Astrocyte (in vitro differentiated cells and primary cell): ENCODE data around the gene GFER. TPM values are rescaled to one million over a fixed set of nuclear protein-coding genes. Genes with fewer than 3 reads are reported as not detected.

Experiments used
- DNase-seq: peaks from one replicate; pipeline ENCODE4 v3.0.0-alpha.2; 2010; ENCODE audit warnings: low read depth
- FAIRE-seq: peaks from 2 replicates; lab custom pipeline; 2011; peaks lifted over from hg19 to GRCh38; lab: Jason Lieb, UNC
- H2AFZ ChIP-seq: 2 replicates; pipeline ENCODE4 v1.6.0; 2012; ENCODE audit warnings: low read depth, low read length, inconsistent platforms
- H3K27ac ChIP-seq: 2 replicates; pipeline ENCODE4 v1.5.1; 2011; ENCODE audit warnings: low read depth, low read length, inconsistent platforms
- H3K27me3 ChIP-seq: 2 replicates; pipeline ENCODE4 v1.6.0; 2011; ENCODE audit warnings: low read length, inconsistent platforms; ENCODE audit not compliant: insufficient read depth
- H3K36me3 ChIP-seq: 2 replicates; pipeline ENCODE4 v1.5.1; 2011; ENCODE audit warnings: low read length, inconsistent platforms; ENCODE audit not compliant: insufficient read depth
- H3K4me1 ChIP-seq: 2 replicates; pipeline ENCODE4 v1.5.1; 2011; ENCODE audit warnings: low read length, inconsistent platforms; ENCODE audit not compliant: insufficient read depth
- H3K4me2 ChIP-seq: 2 replicates; pipeline ENCODE4 v1.6.0; 2012; ENCODE audit warnings: low read length, inconsistent platforms
- H3K4me3 ChIP-seq: 2 replicates; pipeline ENCODE4 v1.5.1; 2011; ENCODE audit warnings: low read depth, mild to moderate bottlenecking, low read length, inconsistent platforms; ENCODE audit not compliant: insufficient read depth
- H3K79me2 ChIP-seq: 2 replicates; pipeline ENCODE4 v1.6.0; 2012; ENCODE audit warnings: mild to moderate bottlenecking, low read length, inconsistent platforms; ENCODE audit not compliant: insufficient read depth
- H3K9ac ChIP-seq: 2 replicates; pipeline ENCODE4 v1.6.0; 2012; ENCODE audit warnings: mild to moderate bottlenecking, low read length, inconsistent platforms
- H3K9me3 ChIP-seq: 2 replicates; pipeline ENCODE4 v1.5.1; 2012; ENCODE audit warnings: low read depth, mild to moderate bottlenecking, low read length, inconsistent platforms; ENCODE audit not compliant: insufficient read depth
- H4K20me1 ChIP-seq: 2 replicates; pipeline ENCODE4 v1.6.0; 2012; ENCODE audit warnings: low read length, inconsistent platforms; ENCODE audit not compliant: insufficient read depth
- H3K27ac Mint-ChIP-seq: one replicate; pipeline ENCODE4 v1.8.0; 2021; ENCODE audit warnings: mild to moderate bottlenecking, mixed read lengths; ENCODE audit not compliant: unreplicated experiment
- H3K27me3 Mint-ChIP-seq: one replicate; pipeline ENCODE4 v1.8.0; 2021; ENCODE audit warnings: low read depth, mixed read lengths; ENCODE audit not compliant: unreplicated experiment
- H3K36me3 Mint-ChIP-seq: one replicate; pipeline ENCODE4 v1.8.0; 2021; ENCODE audit warnings: low read depth, mixed read lengths; ENCODE audit not compliant: unreplicated experiment
- H3K4me1 Mint-ChIP-seq: one replicate; pipeline ENCODE4 v1.8.0; 2021; ENCODE audit warnings: low read depth, mixed read lengths; ENCODE audit not compliant: unreplicated experiment
- H3K4me3 Mint-ChIP-seq: one replicate; pipeline ENCODE4 v1.8.0; 2021; ENCODE audit warnings: mild to moderate bottlenecking, moderate library complexity, mixed read lengths; ENCODE audit not compliant: unreplicated experiment
- H3K9me3 Mint-ChIP-seq: one replicate; pipeline ENCODE4 v1.8.0; 2021; ENCODE audit warnings: mild to moderate bottlenecking, mixed read lengths; ENCODE audit not compliant: unreplicated experiment
- CTCF ChIP-seq: IDR thresholded peaks from 2 replicates; pipeline ENCODE4 v1.5.1; 2011; ENCODE audit warnings: low read depth, mild to moderate bottlenecking, inconsistent platforms, low read length, moderate library complexity; ENCODE audit not compliant: insufficient read depth
- EZH2 ChIP-seq: IDR thresholded peaks from 2 replicates; pipeline ENCODE4 v1.6.1; 2012; ENCODE audit warnings: mild to moderate bottlenecking, low read length, inconsistent platforms; ENCODE audit not compliant: insufficient read depth
- total RNA-seq: library from RNA; stranded (reverse); gene quantifications from 2 replicates; pipeline ENCODE4 v1.2.1, GENCODE V29; 2021

GFER gene
- total RNA-seq, 1 donor from 2014 or later, result 30.4 TPM

- no peak overlapping the region for H2AFZ ChIP-seq
- no peaks in the 10 kb centered on the region for H3K9me3 Mint-ChIP-seq
- TF ChIP-seq CTCF, result no peak
- no peak for TF ChIP-seq EZH2
- H3K36me3 ChIP-seq, result no peaks in the 10 kb centered on the region
- no peak overlapping the region for H3K4me3 ChIP-seq
- H4K20me1 ChIP-seq, result peaks cover 5% of the 10 kb centered on the region
- peaks cover 9% of the 10 kb centered on the region for H3K4me1 ChIP-seq
- no peaks in the 10 kb centered on the region for H3K27me3 ChIP-seq
- H3K9me3 ChIP-seq, result no peaks in the 10 kb centered on the region
- no peak overlapping the region for H3K27ac Mint-ChIP-seq
- H3K9ac ChIP-seq, result no peak overlapping the region
- no peak overlapping the region for H3K4me2 ChIP-seq
- peaks cover 4% of the 10 kb centered on the region for H3K4me1 Mint-ChIP-seq
- H3K4me3 Mint-ChIP-seq, result no peak overlapping the region
- no peak for FAIRE-seq
- DNase-seq, result no peak
- H3K79me2 ChIP-seq, result peaks cover 7% of the 10 kb centered on the region
- H3K27me3 Mint-ChIP-seq, result peaks cover 4% of the 10 kb centered on the region
- no peak overlapping the region for H3K27ac ChIP-seq
- no peaks in the 10 kb centered on the region for H3K36me3 Mint-ChIP-seq
Observed at GRCh38 chr16:1946495-1947368, 37.3 kb upstream of the GFER start.

GRCh38 chr16:1947369-1947670, 36.7 kb upstream of the GFER start:
- H2AFZ ChIP-seq, result no peak overlapping the region
- no peak for TF ChIP-seq EZH2
- TF ChIP-seq CTCF, result no peak
- H3K36me3 ChIP-seq, result no peaks in the 10 kb centered on the region
- Mint-ChIP-seq H3K27ac (no peak overlapping the region), H3K4me3 (no peak overlapping the region), H3K9me3 (no peaks in the 10 kb centered on the region), H3K36me3 (no peaks in the 10 kb centered on the region), H3K4me1 (no peaks in the 10 kb centered on the region), H3K27me3 (peaks cover 4% of the 10 kb centered on the region)
- H3K9me3 ChIP-seq, result no peaks in the 10 kb centered on the region
- H3K27ac ChIP-seq, result no peak overlapping the region
- DNase-seq, result no peak
- no peak overlapping the region for H3K4me3 ChIP-seq
- H3K4me2 ChIP-seq, result no peak overlapping the region
- peaks cover 5% of the 10 kb centered on the region for H3K79me2 ChIP-seq
- H3K27me3 ChIP-seq, result no peaks in the 10 kb centered on the region
- H3K4me1 ChIP-seq, result peaks cover 3% of the 10 kb centered on the region
- FAIRE-seq, result no peak
- peaks cover under 1% of the 10 kb centered on the region for H4K20me1 ChIP-seq
- H3K9ac ChIP-seq, result no peak overlapping the region

- Histone ChIP-seq H3K27ac (no peak overlapping the region), H3K4me1 (no peaks in the 10 kb centered on the region), H3K4me2 (no peak overlapping the region), H3K79me2 (no peaks in the 10 kb centered on the region), H3K36me3 (no peaks in the 10 kb centered on the region), H3K9me3 (no peaks in the 10 kb centered on the region), H3K4me3 (no peak overlapping the region), H3K9ac (no peak overlapping the region), H3K27me3 (no peaks in the 10 kb centered on the region), H4K20me1 (no peaks in the 10 kb centered on the region), H2AFZ (no peak overlapping the region)
- no peaks in the 10 kb centered on the region for H3K4me1 Mint-ChIP-seq
- H3K9me3 Mint-ChIP-seq, result no peaks in the 10 kb centered on the region
- no peak overlapping the region for H3K4me3 Mint-ChIP-seq
- FAIRE-seq (no peak), DNase-seq (no peak)
- peaks cover 4% of the 10 kb centered on the region for H3K27me3 Mint-ChIP-seq
- no peak for TF ChIP-seq CTCF
- H3K36me3 Mint-ChIP-seq, result no peaks in the 10 kb centered on the region
- no peak overlapping the region for H3K27ac Mint-ChIP-seq
Observed at GRCh38 chr16:1949507-1949906, 34.5 kb upstream of the GFER start.
